HG02970 (cell line): Measurements from ENCODE around the gene GNL1.
"Not testable (repeated sequence)": the region's sequence is repeated elsewhere in the genome, so short reads cannot be mapped to it uniquely, and the experiment has no call there.

ENCODE experiments used
- ATAC-seq: cut with Tn5 transposase; IDR thresholded peaks from one replicate; pipeline ENCODE4 v1.9.1; 2021; ENCODE audit warnings: mild to moderate bottlenecking, moderate library complexity, moderate number of reproducible peaks; ENCODE audit not compliant: unreplicated experiment, low FRiP score

Gene GNL1

DNA sequence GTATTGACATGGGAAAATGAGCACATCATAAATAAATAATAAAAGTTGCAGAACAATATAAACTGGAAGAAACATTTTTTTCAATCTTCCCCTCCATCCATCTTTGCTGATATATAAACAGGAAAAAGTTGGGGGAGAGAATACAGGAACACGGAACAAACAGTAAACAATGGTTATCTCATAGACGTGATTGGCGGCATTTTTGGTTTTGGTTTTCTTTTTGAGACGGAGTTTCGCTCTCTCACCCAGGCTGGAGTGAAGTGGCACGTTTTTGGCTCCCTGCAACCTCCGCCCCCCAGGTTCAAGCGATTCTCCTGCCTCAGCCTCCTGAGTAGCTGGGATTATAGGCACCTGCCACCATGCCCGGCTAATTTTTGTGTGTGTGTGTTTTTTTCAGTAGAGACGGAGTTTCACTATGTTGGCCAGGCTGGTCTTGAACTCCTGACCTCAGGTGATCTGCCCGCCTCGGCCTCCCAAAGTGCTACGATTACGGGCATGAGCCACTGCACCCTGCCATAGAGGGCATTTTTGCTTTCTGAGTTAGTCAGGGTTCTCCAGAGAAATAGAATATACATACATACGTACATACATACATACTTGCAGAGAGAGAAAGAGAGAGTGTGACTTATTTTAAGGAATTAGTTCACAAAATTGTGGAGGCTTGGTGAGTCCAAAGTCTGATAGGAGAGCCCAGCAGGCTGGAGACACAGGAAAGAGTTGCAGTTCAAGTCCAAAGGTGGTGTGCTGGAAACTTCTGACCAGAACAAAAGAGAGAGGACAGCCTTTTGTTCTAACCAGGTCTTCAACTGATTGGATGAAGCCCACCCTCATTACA is 22.6 kb downstream of the GNL1 start:
- ATAC-seq: no peak

- ATAC-seq: no peak
Observed at GRCh38 chr6:30530014-30530413, 26.3 kb downstream of the GNL1 start.

DNA sequence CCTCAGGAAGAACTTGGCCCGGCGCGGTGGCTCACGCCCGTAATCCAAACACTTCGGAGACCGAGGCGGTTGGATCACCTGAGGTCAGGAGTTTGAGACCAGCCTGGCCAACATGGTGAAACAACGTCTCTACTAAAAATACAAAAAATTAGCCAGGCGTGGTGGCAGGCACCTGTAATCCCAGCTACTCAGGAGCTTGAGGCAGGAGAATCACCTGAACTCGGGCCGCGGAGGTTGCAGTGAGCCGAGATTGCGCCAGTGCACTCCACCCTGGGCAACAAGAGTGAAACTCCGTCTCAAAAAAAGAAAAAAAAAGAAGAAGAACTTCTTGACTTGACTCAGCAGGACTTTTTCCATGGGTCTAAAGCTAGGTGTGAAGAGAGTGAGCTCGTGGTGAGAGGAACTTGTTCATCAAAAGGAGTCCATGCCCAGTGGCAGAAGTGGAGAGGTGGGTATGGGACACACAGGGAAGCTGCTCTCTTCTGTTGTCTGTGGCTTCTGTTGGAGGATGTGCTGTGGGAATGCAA is 26.9 kb downstream of the GNL1 start:
- ATAC-seq: not testable (repeated sequence)

- ATAC-seq: not testable (repeated sequence)
Observed at GRCh38 chr6:30526444-30526843, 29.8 kb downstream of the GNL1 start.

DNA sequence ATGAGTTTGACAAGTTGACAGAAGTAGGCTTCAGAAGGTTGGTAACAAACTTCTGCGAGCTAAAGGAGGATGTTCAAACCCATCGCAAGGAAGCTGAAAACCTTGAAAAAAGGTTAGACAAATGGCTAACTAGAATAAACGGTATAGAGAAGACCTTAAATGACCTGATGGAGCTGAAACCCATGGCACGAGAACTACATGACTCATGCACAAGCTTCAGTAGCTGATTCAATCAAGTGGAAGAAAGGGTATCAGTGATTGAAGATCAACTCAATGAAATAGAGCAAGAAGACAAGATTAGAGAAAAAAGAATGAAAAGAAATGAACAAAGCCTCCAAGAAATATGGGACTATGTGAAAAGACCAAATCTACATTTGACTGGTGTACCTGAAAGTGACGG is 34.3 kb downstream of the GNL1 start:
- ATAC-seq: not testable (repeated sequence)

- ATAC-seq: not testable (repeated sequence)
Observed at GRCh38 chr6:30521082-30521481, 35.2 kb downstream of the GNL1 start.

DNA sequence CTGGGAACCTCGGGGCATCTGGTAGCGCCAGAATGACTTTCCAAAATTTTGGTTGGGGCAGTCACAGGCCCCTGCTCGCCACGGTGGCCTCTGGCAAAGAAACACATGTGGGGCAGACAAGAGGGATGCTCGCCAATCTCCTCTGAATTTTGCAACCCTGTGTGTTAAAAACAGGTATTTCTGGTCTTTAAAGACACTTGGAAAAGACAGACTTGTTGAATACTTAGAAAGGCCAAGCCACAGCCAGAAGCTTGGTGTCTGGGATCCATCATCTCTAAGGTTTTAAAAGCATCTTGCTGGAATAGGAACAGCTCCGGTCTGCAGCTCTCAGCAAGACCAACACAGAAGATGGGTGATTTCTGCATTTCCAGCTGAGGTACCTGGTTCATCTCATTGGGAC is 35.8 kb downstream of the GNL1 start:
- ATAC-seq: no peak

- not testable (repeated sequence) for ATAC-seq
Observed at GRCh38 chr6:30518505-30519145, 37.7 kb downstream of the GNL1 start.

GRCh38 chr6:30517767-30518504 is 38.4 kb downstream of the GNL1 start:
- not testable (repeated sequence) for ATAC-seq

DNA sequence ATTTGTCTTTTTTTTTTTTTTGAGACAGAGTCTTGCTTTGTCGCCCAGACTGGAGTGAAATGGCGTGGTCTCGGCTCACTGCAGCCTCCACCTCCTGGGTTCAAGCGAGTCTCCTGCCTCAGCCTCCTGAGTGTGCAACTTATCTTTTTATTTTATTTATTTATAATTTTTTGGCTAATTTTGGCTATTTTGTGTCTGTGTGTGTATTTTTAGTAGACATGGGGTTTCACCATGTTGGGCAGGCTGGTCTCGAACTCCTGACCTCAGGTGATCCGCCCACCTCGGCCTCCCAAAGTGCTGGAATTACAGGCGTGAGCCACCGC is 39.6 kb downstream of the GNL1 start:
- not testable (repeated sequence) for ATAC-seq

DNA sequence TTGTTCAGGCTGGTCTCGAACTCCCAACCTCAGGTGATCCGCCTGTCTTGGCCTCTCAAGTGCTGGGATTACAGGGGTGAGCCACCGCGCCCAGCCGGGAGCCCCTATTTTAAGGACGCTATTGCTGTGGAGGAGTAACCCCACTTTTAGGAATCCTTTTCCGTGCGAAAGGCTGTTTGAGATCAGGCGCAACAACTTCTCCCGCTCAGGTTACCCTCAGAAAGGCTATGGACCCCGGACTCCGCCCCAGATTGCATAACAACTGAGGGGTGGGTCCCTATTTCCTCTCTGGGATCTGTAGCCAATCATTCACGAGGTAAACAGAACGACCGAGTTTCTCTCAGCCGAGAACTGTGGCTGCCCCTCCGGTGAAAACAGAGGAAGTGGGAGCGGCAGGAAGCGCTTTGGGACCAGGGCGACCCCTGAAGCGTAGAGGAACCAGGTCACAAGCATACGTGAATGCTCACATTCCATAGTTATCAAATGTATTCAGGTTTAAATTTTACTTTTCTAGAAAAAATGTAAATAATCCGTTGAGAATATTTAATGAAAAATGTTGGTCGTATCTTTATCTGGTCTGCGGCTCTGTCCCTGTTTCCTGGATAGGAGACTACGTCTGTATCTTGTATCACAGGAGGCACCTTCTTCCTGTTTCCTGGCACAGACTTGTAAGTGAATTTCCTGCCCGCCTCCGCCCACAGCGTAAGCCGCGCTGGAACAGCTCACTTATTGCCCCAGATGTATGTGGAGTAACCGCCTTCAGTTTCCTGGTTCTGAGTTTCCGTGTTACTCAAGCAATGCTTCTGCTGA is 40.1 kb downstream of the GNL1 start:
- ATAC-seq: peak; percentile 62

DNA sequence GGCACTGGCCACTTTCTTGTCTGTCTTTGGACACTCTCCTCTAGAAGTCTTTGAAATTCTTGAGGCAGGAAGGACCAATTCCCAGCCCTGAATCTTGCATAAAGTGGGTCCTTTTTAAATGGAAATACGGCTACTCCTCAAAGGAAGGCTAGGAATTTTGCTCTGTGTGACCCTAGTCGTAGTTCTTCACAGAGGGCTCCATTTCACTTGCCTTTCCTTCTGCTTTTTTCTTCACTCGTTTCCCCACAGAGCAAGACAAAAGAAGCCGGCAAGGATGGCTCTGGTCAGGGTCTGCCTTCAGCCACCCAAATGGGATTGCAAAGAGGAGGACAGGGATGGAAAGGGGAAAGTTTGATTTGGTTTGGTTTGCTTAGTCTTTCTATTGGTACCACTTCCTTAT is 41.2 kb downstream of the GNL1 start:
- no peak for ATAC-seq

DNA sequence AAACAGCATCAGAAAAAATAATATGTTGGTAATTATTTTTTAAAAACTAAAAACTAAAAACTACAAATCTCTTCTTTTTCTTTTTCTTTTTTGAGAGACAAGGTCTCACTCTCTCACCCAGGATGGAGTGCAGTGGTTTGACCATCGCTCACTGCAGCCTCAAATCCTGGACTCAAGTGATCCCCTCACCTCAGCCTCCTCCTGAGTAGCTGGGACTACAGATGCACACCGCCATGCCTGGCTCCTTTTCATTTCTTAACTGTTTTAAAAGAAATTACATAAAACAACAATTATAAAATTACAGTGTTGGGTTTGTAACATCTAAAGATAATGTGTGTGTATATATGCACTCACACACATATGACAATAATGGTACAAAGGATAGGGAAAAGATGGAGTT is 42.8 kb downstream of the GNL1 start:
- no peak for ATAC-seq

- ATAC-seq: no peak
Observed at GRCh38 chr6:30511169-30511546, 45.1 kb downstream of the GNL1 start.

DNA sequence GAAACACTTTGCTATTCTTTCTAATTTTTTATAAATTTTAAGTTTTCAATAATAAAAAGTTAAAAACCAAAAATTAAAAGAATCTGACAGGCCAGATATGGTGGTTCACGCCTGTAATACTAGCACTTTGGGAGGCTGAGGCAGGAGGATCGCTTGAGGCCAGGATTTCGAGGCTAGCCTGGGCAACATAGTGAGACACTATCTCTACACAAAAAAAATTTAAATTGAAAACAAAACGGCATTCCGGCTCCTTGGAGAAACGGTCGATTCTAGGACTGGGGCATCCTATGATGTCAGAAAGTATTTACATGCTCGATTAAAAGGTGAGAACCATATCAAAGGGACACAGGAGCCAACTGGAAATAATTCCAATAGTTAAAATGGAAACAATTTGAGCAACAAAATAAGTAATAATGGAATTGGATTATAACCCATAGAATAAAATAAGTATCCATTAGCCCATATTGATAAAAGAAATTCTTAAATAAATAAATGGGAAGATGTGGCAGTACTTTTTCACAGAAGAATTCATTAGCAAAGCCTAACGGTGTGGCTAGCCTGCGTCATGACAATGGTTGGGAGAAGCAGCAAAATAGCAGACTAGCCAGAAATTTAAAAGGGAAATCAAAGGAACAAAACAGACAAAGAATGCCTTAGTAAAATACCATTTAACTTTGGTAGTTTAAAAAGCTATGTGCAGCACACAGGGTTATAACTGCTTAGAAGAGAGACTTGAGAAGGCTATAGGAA is 45.7 kb downstream of the GNL1 start:
- no peak for ATAC-seq

DNA sequence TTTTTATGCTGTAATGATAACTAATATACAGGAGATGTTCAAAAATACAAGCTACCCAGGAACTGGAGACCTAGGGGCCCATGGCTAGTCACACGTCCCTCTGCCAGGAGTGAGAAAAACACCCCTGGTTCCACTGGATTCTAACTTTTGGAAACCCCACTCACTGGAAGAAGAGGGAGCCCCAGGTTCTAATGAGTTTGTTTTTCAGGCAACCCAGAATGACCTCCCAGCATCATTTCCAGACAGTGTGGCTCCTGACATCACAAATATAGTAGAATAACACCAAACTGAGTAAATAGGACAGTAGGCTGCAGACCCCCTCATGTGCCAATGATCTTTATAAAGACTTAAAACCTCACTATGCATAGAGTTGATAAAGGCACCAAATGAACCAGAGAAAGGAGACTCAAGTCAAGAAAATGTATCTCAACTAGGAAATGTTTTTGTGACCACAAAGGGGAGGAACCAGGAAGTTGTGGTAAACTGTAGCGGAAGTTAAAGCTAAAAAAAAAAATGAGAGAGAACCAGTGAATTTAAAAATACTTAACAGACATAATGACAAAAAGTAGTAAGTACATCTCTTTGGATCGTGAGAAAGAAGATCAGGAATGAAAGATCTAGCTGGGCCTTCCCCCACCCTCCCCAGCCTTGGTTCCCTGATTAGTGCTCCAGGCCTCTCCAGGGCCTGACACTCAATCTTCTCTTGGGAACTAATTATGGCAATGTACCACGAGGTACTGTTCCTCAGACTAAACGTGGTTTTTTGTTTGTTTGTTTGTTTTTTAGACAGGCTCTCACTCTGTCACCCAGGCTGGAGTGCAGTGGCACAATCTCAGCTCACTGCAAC is 47.2 kb downstream of the GNL1 start:
- ATAC-seq: no peak

GRCh38 chr6:30507849-30508827 is 48.2 kb downstream of the GNL1 start:
- no peak for ATAC-seq
